ENCODE results near the gene ATF7.

GRCh38 chr12:53524476-53524875 is 101.7 kb downstream of the ATF7 start:
- TF ChIP-seq CTCF (conservative IDR thresholded peaks at IDR 0.05; ENCODE audit: low read depth, low read length) (no peak), EZH2 (IDR thresholded peaks at IDR 0.05; ENCODE audit: borderline replicate concordance, low read depth, low read length, poor library complexity, severe bottlenecking) (no peak)
